Kidney (tissue), 14 donors: Measurements from ENCODE around the gene ZNF524. TPM values are rescaled to one million over a fixed set of nuclear protein-coding genes. Genes with fewer than 3 reads are reported as not detected.

Experiments
- DNase-seq, 5 donors: peaks; one replicate each; pipeline ENCODE4 v3.0.0-alpha.2; 2013 to 2020
- FAIRE-seq: peaks from 2 replicates; lab custom pipeline; 2012; peaks lifted over from hg19 to GRCh38; lab: Jason Lieb, UNC
- H3K27ac ChIP-seq, 2 donors: one replicate each; pipeline ENCODE4 v1.7.0; 2013; ENCODE audit warnings: low read depth in 2 of 2, low read length in 2 of 2, inconsistent platforms in 1 of 2
- H3K27me3 ChIP-seq: one replicate; pipeline ENCODE4 v1.7.1; 2013; ENCODE audit warnings: low read length, inconsistent platforms; ENCODE audit not compliant: control insufficient read depth, insufficient read depth
- H3K36me3 ChIP-seq, 3 donors: one replicate each; pipeline versions ENCODE4 v1.7.0 to v1.7.1; 2013; ENCODE audit warnings: low read length in 3 of 3, control low read depth in 1 of 3, inconsistent platforms in 1 of 3; ENCODE audit not compliant: insufficient read depth in 3 of 3, control insufficient read depth in 2 of 3
- H3K4me1 ChIP-seq, 3 donors: one replicate each; pipeline versions ENCODE4 v1.7.0 to v1.7.1; 2013; ENCODE audit warnings: low read length in 3 of 3, inconsistent platforms in 1 of 3, low read depth in 1 of 3; ENCODE audit not compliant: control insufficient read depth in 2 of 3, insufficient read depth in 2 of 3
- H3K4me3 ChIP-seq, 3 donors: one replicate each; pipeline versions ENCODE4 v1.7.0 to v1.8.1; 2013; ENCODE audit warnings: low read length in 3 of 3, control low read depth in 1 of 3, inconsistent platforms in 1 of 3
- H3K9ac ChIP-seq, 3 donors: one replicate each; pipeline versions ENCODE4 v1.7.0 to v1.7.1; 2013; ENCODE audit warnings: low read length in 3 of 3, control low read depth in 1 of 3, inconsistent platforms in 1 of 3
- H3K9me3 ChIP-seq, 3 donors: one replicate each; pipeline versions ENCODE4 v1.7.0 to v1.7.1; 2013; ENCODE audit warnings: low read length in 3 of 3, control low read depth in 1 of 3, inconsistent platforms in 1 of 3; ENCODE audit not compliant: control insufficient read depth in 2 of 3, insufficient read depth in 1 of 3
- CTCF ChIP-seq: IDR thresholded peaks from 3 replicates; pipeline ENCODE4 v1.5.1; 2012; ENCODE audit warnings: mild to moderate bottlenecking, moderate library complexity, borderline replicate concordance; ENCODE audit not compliant: insufficient read depth; ENCODE audit errors: extremely low read depth
- intact Hi-C: fragments of 100-400 bp; cut with DNase I; formaldehyde crosslinking; loops from one replicate; pipeline ENCODE4 v1.11.1; 2022
- polyA plus RNA-seq: library from polyadenylated mRNA; stranded (reverse); fragments of 350-450 nt; fragmentation: Illumina TruSeq; extraction: RNeasy Lipid Tissue Mini Kit (QIAGEN cat#74804); gene quantifications from one replicate; pipeline ENCODE4 v1.2.3, GENCODE V29; 2014; ENCODE audit warnings: low read depth, low replicate concordance; ENCODE audit not compliant: insufficient read depth
- total RNA-seq: library from RNA; stranded (reverse); fragmentation: NEBNext Ultra II Directional; extraction: Animal tissue kit (Norgen Biotek cat#: 25700); gene quantifications from one replicate; pipeline ENCODE4 v1.2.1, GENCODE V29; 2021
- donor health status: control.
- donor health status: control.
- donor health status: control.
- donor health status: control.
- donor health status: control.
- donor health status: DM: yes; HTN: yes; CAD: no.
- donor health status: Normal renal cell carcinoma (clear cell type).

Gene ZNF524
- total and polyA plus RNA-seq, 2 donors from 2014 or later = 22.9 to 32.6 TPM

- TF ChIP-seq CTCF = no peak
Measured at GRCh38 chr19:55619286-55619685, 19.2 kb downstream of the ZNF524 start.

GRCh38 chr19:55620410-55621204 lies 20.5 kb downstream of the ZNF524 start:
- peaks cover 0 to 6% (median 0%) of the 10 kb centered on the region in 3 donors for H3K36me3 ChIP-seq
- no peaks in the 10 kb centered on the region for H3K9me3 ChIP-seq
- no peaks in the 10 kb centered on the region for H3K27me3 ChIP-seq
- intact Hi-C loops = no loop called here
- no peak for FAIRE-seq
- no peak for DNase-seq
- no peak overlapping the region for H3K4me3 ChIP-seq
- no peak overlapping the region for H3K27ac ChIP-seq
- no peak for TF ChIP-seq CTCF
- H3K4me1 ChIP-seq = peaks cover 2 to 6% (median 5%) of the 10 kb centered on the region in 3 donors
- H3K9ac ChIP-seq = no peak overlapping the region

More at GRCh38 chr19:55619286-55619685, 19.2 kb downstream of the ZNF524 start:
- Histone ChIP-seq H3K4me3 (no peak overlapping the region), H3K9ac (no peak overlapping the region), H3K9me3 (no peaks in the 10 kb centered on the region), H3K4me1 (peaks cover 2 to 5% (median 3%) of the 10 kb centered on the region in 3 donors), H3K27ac (no peak overlapping the region), H3K27me3 (no peaks in the 10 kb centered on the region), H3K36me3 (peaks cover 0 to 6% (median 0%) of the 10 kb centered on the region in 3 donors)
- DNase-seq (no peak), FAIRE-seq (no peak)
- intact Hi-C loops = loop anchor here (10.0 kb wide), 1 partner anchor 354 kb away; no protein-coding TSS in a partner anchor

- Histone ChIP-seq H3K36me3 (peaks cover 0 to 6% (median 0%) of the 10 kb centered on the region in 3 donors), H3K9me3 (no peaks in the 10 kb centered on the region), H3K27me3 (no peaks in the 10 kb centered on the region), H3K4me1 (peaks cover 2 to 6% (median 5%) of the 10 kb centered on the region in 3 donors), H3K4me3 (no peak overlapping the region), H3K9ac (no peak overlapping the region), H3K27ac (no peak overlapping the region)
- no peak for DNase-seq
- intact Hi-C loops = no loop called here
- no peak for TF ChIP-seq CTCF
- FAIRE-seq = no peak
Measured at GRCh38 chr19:55621205-55621672, 21.2 kb downstream of the ZNF524 start.
